ENCODE measurements around the gene CLK4.

DNA sequence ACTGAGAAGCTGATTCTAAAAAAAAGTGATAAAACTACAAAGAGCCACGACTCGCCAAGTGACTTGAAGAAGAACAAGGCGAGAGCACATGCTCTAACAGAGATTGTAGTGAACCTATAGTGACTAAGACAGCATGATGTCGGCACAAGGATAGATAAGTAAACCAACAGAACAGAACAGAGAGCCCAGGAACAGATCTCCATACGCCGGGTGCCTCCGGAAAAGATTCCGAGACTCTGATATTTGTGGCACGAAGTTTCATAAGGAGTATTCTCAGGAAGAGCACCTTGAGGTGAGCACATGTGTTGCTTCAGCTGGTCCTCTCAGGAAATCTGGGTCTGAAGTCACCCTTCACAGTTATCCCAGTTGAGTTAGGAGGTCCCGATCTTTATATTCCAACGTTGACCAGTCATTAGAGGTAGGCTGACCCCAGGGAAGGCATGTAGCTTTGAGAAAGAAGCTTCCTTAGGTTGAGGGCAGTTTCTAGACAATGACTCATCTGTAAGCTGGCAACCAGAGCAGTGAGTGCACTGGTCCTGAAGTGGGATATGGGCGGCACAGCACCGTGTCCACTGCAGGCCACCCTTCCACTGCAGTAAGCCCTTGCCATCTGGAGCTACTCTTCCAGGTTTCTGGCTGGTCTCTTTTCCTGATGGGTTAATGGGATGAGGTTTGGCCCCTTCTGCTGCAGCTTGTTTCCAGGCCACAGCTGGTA is 13.6 kb upstream of the CLK4 start:
- TF ChIP-seq, protein P1, sequence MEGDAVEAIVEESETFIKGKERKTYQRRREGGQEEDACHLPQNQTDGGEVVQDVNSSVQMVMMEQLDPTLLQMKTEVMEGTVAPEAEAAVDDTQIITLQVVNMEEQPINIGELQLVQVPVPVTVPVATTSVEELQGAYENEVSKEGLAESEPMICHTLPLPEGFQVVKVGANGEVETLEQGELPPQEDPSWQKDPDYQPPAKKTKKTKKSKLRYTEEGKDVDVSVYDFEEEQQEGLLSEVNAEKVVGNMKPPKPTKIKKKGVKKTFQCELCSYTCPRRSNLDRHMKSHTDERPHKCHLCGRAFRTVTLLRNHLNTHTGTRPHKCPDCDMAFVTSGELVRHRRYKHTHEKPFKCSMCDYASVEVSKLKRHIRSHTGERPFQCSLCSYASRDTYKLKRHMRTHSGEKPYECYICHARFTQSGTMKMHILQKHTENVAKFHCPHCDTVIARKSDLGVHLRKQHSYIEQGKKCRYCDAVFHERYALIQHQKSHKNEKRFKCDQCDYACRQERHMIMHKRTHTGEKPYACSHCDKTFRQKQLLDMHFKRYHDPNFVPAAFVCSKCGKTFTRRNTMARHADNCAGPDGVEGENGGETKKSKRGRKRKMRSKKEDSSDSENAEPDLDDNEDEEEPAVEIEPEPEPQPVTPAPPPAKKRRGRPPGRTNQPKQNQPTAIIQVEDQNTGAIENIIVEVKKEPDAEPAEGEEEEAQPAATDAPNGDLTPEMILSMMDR (IDR thresholded peaks at IDR 0.05): no peak
- TF ChIP-seq POLR2A (IDR thresholded peaks at IDR 0.05): no peak
